Measurements from ENCODE around the gene DGCR2. TPM values are rescaled to one million over a fixed set of nuclear protein-coding genes. Genes with fewer than 3 reads are reported as not detected.
A peak's percentile ranks its signal among the peaks of the same experiment; 100 is the strongest.

Gene DGCR2
- total RNA-seq, 1 donor from 2014 or later: 70.6 TPM

- DNase-seq: no peak
- no peaks in the 10 kb centered on the region for H3K9me3 ChIP-seq
- no peak overlapping the region for H3K27ac ChIP-seq
- H3K4me3 ChIP-seq: no peak overlapping the region
- no peaks in the 10 kb centered on the region for H3K27me3 ChIP-seq
- no peaks in the 10 kb centered on the region for H3K36me3 ChIP-seq
- intact Hi-C loops (cut with DNase I): no loop called here
- no peak for ATAC-seq
- no peak for TF ChIP-seq CTCF (IDR thresholded peaks at IDR 0.05)
- peaks cover 27% of the 10 kb centered on the region for H3K4me1 ChIP-seq
These were observed 1.7 kb upstream of the DGCR2 start for GRCh38 chr22:19123936-19124335.

- intact Hi-C loops (cut with DNase I): no loop called here
- H3K27me3 ChIP-seq: no peaks in the 10 kb centered on the region
These were observed 710 bp upstream of the DGCR2 start for GRCh38 chr22:19122752-19123492.

GRCh38 chr22:19121631-19122142 is 525 bp downstream of the DGCR2 start:
- no peaks in the 10 kb centered on the region for H3K9me3 ChIP-seq
- intact Hi-C loops (cut with DNase I): no loop called here
- H3K27me3 ChIP-seq: no peaks in the 10 kb centered on the region
- H3K36me3 ChIP-seq: no peaks in the 10 kb centered on the region
- peaks cover 46% of the 10 kb centered on the region for H3K4me1 ChIP-seq
- DNase-seq: peak; percentile 84
- H3K27ac ChIP-seq: peak overlapping the region; percentile 92
- no peak for TF ChIP-seq CTCF (IDR thresholded peaks at IDR 0.05)
- peak overlapping the region; percentile 90 for H3K4me3 ChIP-seq
- peak; percentile 40 for ATAC-seq

More at GRCh38 chr22:19122752-19123492, 710 bp upstream of the DGCR2 start:
- ATAC-seq (peak; percentile 13), DNase-seq (no peak)
- Histone ChIP-seq H3K4me3 (peak overlapping the region; percentile 90), H3K9me3 (no peaks in the 10 kb centered on the region), H3K36me3 (no peaks in the 10 kb centered on the region), H3K4me1 (peaks cover 34% of the 10 kb centered on the region), H3K27ac (peak overlapping the region; percentile 66)
- TF ChIP-seq CTCF (IDR thresholded peaks at IDR 0.05): no peak

- TF ChIP-seq CTCF (IDR thresholded peaks at IDR 0.05): no peak
- Histone ChIP-seq H3K9me3 (no peaks in the 10 kb centered on the region), H3K4me3 (peak overlapping the region; percentile 90), H3K27ac (peak overlapping the region; percentile 92), H3K36me3 (no peaks in the 10 kb centered on the region), H3K27me3 (no peaks in the 10 kb centered on the region), H3K4me1 (peaks cover 53% of the 10 kb centered on the region)
- ATAC-seq (peak; percentile 61), DNase-seq (peak; percentile 79)
- intact Hi-C loops (cut with DNase I): no loop called here
These were observed 1.2 kb downstream of the DGCR2 start for GRCh38 chr22:19120829-19121630.

GRCh38 chr22:19119949-19120348 is 2.3 kb downstream of the DGCR2 start:
- Histone ChIP-seq H3K9me3 (no peaks in the 10 kb centered on the region), H3K36me3 (no peaks in the 10 kb centered on the region), H3K27me3 (no peaks in the 10 kb centered on the region), H3K4me1 (peaks cover 54% of the 10 kb centered on the region), H3K4me3 (no peak overlapping the region), H3K27ac (peak overlapping the region; percentile 24)
- no peak for TF ChIP-seq CTCF (IDR thresholded peaks at IDR 0.05)
- no peak for DNase-seq
- intact Hi-C loops (cut with DNase I): no loop called here
- no peak for ATAC-seq

Data from upper lobe of right lung (tissue), 1 donor.